A673 (cell line): ENCODE data around the gene MLC1.

Source experiments
- CTCF ChIP-seq: fragments of 300-800, 200-600 bp; sonication (generic); conservative IDR thresholded peaks from 2 replicates; pipeline ENCODE4 v1.5.1; 2017; ENCODE audit warnings: low read depth, mild to moderate bottlenecking, antibody characterized with exemption, low read length, moderate library complexity, mixed read lengths
- EZH2 ChIP-seq: fragments of 200-600 bp; sonication (generic); IDR thresholded peaks from 2 replicates; pipeline ENCODE4 v1.6.1; 2017; ENCODE audit warnings: borderline replicate concordance, low read depth, mild to moderate bottlenecking, mixed read lengths, antibody characterized with exemption, low read length; ENCODE audit not compliant: poor library complexity, severe bottlenecking

GRCh38 chr22:50022171-50022819, 62.9 kb downstream of the MLC1 start:
- TF ChIP-seq CTCF (no peak), EZH2 (no peak)
